C4-2B (cell line): Measurements from ENCODE around the gene ZEB2.

Experiments used
- H3K27ac ChIP-seq: fragments of 450-650 bp; 2 replicates; pipeline ENCODE4 v1.5.1; 2017
- ZFX ChIP-seq: fragments of 450-650 bp; IDR thresholded peaks from 2 replicates; pipeline ENCODE4 v1.6.1; 2017
- TF ChIP-seq, protein P1 (sequence below): fragments of 450-650 bp; conservative IDR thresholded peaks from 2 replicates; pipeline ENCODE4 v1.5.1; 2017; ENCODE audit warnings: mild to moderate bottlenecking

The ZEB2 gene

DNA sequence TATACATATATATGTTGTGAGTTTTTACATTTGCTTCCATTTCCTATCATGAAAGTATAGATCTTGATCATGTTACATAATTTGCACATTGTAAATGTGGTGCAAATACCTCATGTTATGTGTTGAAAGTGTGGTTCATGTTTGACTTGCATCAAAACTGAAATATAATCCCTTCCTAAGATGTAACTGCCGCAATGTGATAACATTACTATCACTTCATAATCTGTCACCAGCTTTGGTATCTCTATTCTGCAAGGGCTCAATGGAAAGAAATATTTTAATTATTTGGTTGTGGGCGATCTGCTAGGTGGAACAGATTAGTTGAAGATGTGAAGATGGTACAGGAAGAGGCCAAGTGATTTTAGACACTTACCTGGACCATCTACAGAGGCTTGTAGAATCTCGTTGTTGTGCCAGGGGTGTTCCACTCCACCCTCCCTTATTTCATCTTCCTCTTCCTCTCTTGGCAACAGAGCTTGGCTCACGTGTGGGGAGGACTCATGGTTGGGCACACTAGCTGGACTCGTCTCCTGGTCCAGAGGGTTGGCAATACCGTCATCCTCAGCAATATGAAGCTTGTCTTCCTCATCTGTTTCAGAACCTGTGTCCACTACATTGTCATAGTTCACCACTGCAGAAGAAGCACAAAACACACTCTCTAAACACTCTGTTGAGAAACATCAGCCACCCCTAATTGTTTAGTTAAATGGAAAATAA, 90.4 kb downstream of the ZEB2 start:
- H3K27ac ChIP-seq: no peak overlapping the region

GRCh38 chr2:144426981-144427479, 92.9 kb downstream of the ZEB2 start:
- H3K27ac ChIP-seq: no peak overlapping the region
- TF ChIP-seq, protein P1, sequence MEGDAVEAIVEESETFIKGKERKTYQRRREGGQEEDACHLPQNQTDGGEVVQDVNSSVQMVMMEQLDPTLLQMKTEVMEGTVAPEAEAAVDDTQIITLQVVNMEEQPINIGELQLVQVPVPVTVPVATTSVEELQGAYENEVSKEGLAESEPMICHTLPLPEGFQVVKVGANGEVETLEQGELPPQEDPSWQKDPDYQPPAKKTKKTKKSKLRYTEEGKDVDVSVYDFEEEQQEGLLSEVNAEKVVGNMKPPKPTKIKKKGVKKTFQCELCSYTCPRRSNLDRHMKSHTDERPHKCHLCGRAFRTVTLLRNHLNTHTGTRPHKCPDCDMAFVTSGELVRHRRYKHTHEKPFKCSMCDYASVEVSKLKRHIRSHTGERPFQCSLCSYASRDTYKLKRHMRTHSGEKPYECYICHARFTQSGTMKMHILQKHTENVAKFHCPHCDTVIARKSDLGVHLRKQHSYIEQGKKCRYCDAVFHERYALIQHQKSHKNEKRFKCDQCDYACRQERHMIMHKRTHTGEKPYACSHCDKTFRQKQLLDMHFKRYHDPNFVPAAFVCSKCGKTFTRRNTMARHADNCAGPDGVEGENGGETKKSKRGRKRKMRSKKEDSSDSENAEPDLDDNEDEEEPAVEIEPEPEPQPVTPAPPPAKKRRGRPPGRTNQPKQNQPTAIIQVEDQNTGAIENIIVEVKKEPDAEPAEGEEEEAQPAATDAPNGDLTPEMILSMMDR: no peak
- no peak for TF ChIP-seq ZFX

More for the DNA sequence above, 90.4 kb downstream of the ZEB2 start:
- TF ChIP-seq ZFX: no peak
- TF ChIP-seq, protein P1: no peak

GRCh38 chr2:144426355-144426754, 93.6 kb downstream of the ZEB2 start:
- no peak overlapping the region for H3K27ac ChIP-seq
- TF ChIP-seq ZFX: no peak

DNA sequence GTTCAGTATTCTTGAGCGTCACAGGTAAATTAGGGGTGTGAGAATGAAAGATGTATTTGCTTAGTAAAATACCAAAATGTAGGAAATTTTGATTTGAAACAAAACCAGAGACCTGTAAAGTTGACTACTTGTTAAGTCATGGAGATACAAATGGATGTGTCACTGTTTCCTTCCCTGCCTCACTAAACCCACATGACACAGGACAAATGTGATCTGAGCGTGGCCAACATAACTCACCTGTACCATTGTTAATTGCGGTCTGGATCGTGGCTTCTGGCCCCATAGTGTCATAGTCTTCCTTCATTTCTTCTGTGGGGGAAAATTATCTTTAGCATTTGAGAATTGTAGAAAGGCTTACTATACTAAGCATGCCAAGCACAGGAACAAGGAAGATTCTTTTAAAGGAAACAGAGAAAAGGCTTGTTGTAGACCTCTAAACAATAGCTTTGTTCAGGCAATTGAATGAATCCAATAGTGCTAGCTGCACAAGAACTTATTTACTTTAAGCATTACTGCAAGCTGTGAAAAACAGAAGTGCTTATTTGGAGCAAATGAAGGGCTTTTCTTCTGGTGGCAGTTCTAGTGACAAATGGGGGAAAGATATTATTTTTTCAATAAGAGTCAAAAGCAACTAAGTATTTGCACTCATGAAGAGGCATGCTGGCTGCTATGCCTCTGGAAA, 95.2 kb downstream of the ZEB2 start:
- TF ChIP-seq, protein P1: no peak
- no peak for TF ChIP-seq ZFX
- H3K27ac ChIP-seq: no peak overlapping the region

DNA sequence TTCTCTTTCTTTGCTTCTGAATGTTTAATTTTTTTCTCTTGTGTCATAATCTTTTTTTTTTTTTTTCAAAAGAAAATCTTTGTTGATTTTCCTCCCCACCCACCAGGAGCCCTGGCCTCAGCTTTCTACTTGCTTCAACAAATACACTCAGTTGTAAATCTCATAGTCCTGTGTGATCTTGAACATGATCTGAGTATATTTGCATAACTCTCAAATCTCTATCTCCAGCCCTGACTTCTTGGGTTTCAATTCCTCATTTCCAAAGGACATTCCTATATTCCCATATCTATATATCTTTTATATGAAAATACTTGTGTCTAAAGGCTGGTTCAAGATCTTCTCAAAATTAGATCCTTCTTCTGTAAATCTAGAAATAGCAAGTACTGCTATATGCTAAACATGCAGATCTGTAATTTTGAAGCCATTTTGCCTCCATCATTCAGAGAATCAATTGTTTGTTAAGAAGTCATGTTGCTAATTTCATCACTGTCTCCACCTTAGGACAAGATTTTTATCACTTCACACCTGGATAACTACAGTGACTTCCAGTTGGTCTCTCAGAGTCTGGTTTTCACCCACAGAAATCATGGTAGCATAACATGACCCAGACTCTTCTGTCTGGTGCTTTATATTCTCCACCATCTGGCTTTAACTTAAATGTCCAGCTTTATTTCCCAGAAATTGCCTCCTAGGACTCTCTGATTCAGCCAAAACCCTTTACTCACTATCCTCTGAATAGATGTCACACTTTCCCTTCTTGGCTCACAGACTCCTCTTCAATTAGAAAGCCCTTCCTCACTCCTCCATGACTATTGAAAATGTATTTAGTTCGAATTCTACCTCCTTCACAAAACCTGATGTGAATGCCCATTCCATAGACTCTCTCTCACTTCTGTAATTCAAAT, 98.1 kb downstream of the ZEB2 start:
- TF ChIP-seq ZFX: no peak
- TF ChIP-seq, protein P1: no peak
- no peak overlapping the region for H3K27ac ChIP-seq

GRCh38 chr2:144419218-144419617, 100.7 kb downstream of the ZEB2 start:
- TF ChIP-seq ZFX: no peak
- TF ChIP-seq, protein P1: no peak
- no peak overlapping the region for H3K27ac ChIP-seq

DNA sequence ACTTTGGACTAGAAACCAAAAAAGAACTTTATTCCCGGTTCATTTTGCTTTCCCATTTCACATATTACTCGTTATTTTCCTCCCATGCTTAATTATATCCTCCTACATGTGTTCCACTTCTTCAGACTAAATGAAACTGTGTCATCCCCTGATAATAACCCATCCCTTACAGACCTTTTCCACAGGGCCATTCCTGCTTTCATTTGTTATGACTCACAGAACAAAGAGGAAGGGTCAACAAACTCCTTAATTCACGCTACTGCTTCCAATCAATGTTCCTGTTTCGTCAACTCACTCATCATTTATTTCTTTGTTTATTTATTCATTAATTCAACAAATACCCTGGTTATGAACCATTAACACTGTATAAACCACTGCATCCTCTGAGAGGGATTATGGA, 104.5 kb downstream of the ZEB2 start:
- no peak overlapping the region for H3K27ac ChIP-seq
- no peak for TF ChIP-seq ZFX
- TF ChIP-seq, protein P1: no peak
